CD4-positive, alpha-beta T cell (primary cell): ENCODE measurements around the gene TEX52. TPM values are rescaled to one million over a fixed set of nuclear protein-coding genes. Genes with fewer than 3 reads are reported as not detected.
A peak's percentile ranks its signal among the peaks of the same experiment; 100 is the strongest.

ENCODE experiments used
- ATAC-seq: fragments of 200-7000 bp; cut with Tn5 transposase; one replicate; pipeline ENCODE4 v1.10.0; 2022; ENCODE audit warnings: mild to moderate bottlenecking; ENCODE audit not compliant: poor library complexity
- CTCF ChIA-PET: fragments of 350-600 bp; sonication (Branson Sonifier 250); formaldehyde crosslinking; loops from one replicate; lab custom pipeline; 2021; ENCODE audit warnings: antibody characterized with exemption, inconsistent platforms; lab: Charles Lee
- POLR2A ChIA-PET: fragments of 350-600 bp; sonication (Branson Sonifier 250); formaldehyde crosslinking; loops from one replicate; lab custom pipeline; 2021; ENCODE audit warnings: antibody characterized with exemption, inconsistent platforms; lab: Charles Lee
- DNase-seq, 14 experiments: peaks; one replicate each; pipeline ENCODE4 v3.0.0-alpha.2; 2013 to 2020; ENCODE audit warnings: mixed read lengths in 2 of 14
- H3K27ac ChIP-seq, 2 donors: one replicate each; pipeline versions ENCODE4 v1.5.1 to v1.7.0; 2013; ENCODE audit warnings: low read length in 2 of 2, low read depth in 1 of 2, mild to moderate bottlenecking in 1 of 2
- H3K27me3 ChIP-seq, 2 experiments: 1 replicate in 1 of 2; 2 replicates in 1 of 2; pipeline versions ENCODE4 v1.6.1 to v1.7.0; 2013; ENCODE audit warnings: low read length in 2 of 2, control low read depth in 1 of 2, mild to moderate bottlenecking in 1 of 2, moderate library complexity in 1 of 2; ENCODE audit not compliant: insufficient read depth in 2 of 2, control insufficient read depth in 1 of 2
- H3K36me3 ChIP-seq: one replicate; pipeline ENCODE4 v1.6.1; 2013; ENCODE audit warnings: low read length, control low read depth; ENCODE audit not compliant: insufficient read depth
- H3K4me1 ChIP-seq: one replicate; pipeline ENCODE4 v1.6.1; 2013; ENCODE audit warnings: low read length, control low read depth; ENCODE audit not compliant: insufficient read depth
- H3K4me3 ChIP-seq: one replicate; pipeline ENCODE4 v1.5.1; 2013; ENCODE audit warnings: mild to moderate bottlenecking, low read length, moderate library complexity
- H3K9me3 ChIP-seq, 2 experiments: 1 replicate in 1 of 2; 2 replicates in 1 of 2; pipeline versions ENCODE4 v1.6.1 to v1.7.0; 2013; ENCODE audit warnings: low read length in 2 of 2, mild to moderate bottlenecking in 2 of 2, control low read depth in 1 of 2, moderate library complexity in 1 of 2; ENCODE audit not compliant: control insufficient read depth in 1 of 2, insufficient read depth in 1 of 2
- H3K27ac Mint-ChIP-seq: one replicate; pipeline ENCODE4 v1.8.0; 2020; ENCODE audit warnings: mixed read lengths
- H3K27me3 Mint-ChIP-seq: one replicate; pipeline ENCODE4 v1.8.0; 2021; ENCODE audit warnings: mixed read lengths
- H3K36me3 Mint-ChIP-seq: one replicate; pipeline ENCODE4 v1.8.0; 2021; ENCODE audit warnings: low read depth, mixed read lengths
- H3K4me1 Mint-ChIP-seq: one replicate; pipeline ENCODE4 v1.8.0; 2021; ENCODE audit warnings: low read depth, mixed read lengths
- H3K4me3 Mint-ChIP-seq: one replicate; pipeline ENCODE4 v1.8.0; 2020; ENCODE audit warnings: mild to moderate bottlenecking, mixed read lengths
- H3K9me3 Mint-ChIP-seq: one replicate; pipeline ENCODE4 v1.8.0; 2020; ENCODE audit warnings: mixed read lengths
- CTCF ChIP-seq: fragments of 200-600 bp; IDR thresholded peaks from one replicate; pipeline ENCODE4 v1.8.0; 2022; ENCODE audit warnings: antibody characterized with exemption, mild to moderate bottlenecking
- intact Hi-C, 2 experiments: fragments of 100-400 bp; cut with DNase I in 1 of 2; cut with micrococcal nuclease in 1 of 2; formaldehyde crosslinking; loops; one replicate each; pipeline versions ENCODE4 v1.15.1 to v1.9.0; 2023 to 2025; cut with DNase I, micrococcal nuclease
- total RNA-seq, 174 experiments: library from RNA in 2 of 174; stranded (reverse) in 2 of 174; gene quantifications; one replicate each; pipeline ENCODE4 v1.2.3 and lab custom pipeline; 2021 to 2026

The TEX52 gene
- total RNA-seq, 2 experiments from 2014 or later: not detected

DNA sequence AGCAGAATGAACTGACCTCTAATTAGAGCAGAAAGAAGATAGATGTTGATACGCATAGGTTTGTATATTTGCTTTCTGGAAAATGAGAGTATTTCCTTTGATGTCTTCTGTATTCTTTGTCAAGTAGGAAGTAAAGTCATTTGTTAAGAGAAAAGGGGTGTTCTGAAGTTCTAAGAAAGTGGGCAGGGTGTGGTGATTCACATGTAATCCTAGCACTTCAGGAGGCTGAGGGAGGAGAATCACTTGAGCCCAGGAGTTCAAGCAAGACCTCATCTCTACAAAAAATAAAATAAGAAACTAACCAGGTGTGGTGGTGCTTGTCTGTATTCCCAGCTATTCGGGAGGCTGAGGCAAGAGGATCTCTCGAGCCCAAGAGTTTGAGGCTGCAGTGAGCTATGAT lies 23.0 kb upstream of the TEX52 start:
- DNase-seq (no peak), ATAC-seq (no peak)
- H3K27ac Mint-ChIP-seq: peak overlapping the region; percentile 59
- no peak for TF ChIP-seq CTCF
- no peak overlapping the region for H3K4me3 Mint-ChIP-seq
- CTCF ChIA-PET: no interaction called here
- Histone ChIP-seq H3K27me3 (no peaks in the 10 kb centered on the region), H3K36me3 (peaks cover 5% of the 10 kb centered on the region), H3K4me1 (peaks cover 39% of the 10 kb centered on the region), H3K4me3 (no peak overlapping the region), H3K27ac (no peak overlapping the region), H3K9me3 (no peaks in the 10 kb centered on the region)
- no peaks in the 10 kb centered on the region for H3K9me3 Mint-ChIP-seq
- peaks cover 31% of the 10 kb centered on the region for H3K36me3 Mint-ChIP-seq
- intact Hi-C loops: loop anchor here in 1 of 2 experiments (5.0 kb wide), 2 partner anchors 88 to 197 kb away; partner anchors contain the start of genes FKBP4 and TSPAN9
- POLR2A ChIA-PET: interaction anchor here (5.0 kb wide), 1 partner anchor 9 kb away, joined by 77 read pairs; the partner anchor contains the start of gene TULP3
- no peaks in the 10 kb centered on the region for H3K27me3 Mint-ChIP-seq
- H3K4me1 Mint-ChIP-seq: peaks cover 35% of the 10 kb centered on the region

DNA sequence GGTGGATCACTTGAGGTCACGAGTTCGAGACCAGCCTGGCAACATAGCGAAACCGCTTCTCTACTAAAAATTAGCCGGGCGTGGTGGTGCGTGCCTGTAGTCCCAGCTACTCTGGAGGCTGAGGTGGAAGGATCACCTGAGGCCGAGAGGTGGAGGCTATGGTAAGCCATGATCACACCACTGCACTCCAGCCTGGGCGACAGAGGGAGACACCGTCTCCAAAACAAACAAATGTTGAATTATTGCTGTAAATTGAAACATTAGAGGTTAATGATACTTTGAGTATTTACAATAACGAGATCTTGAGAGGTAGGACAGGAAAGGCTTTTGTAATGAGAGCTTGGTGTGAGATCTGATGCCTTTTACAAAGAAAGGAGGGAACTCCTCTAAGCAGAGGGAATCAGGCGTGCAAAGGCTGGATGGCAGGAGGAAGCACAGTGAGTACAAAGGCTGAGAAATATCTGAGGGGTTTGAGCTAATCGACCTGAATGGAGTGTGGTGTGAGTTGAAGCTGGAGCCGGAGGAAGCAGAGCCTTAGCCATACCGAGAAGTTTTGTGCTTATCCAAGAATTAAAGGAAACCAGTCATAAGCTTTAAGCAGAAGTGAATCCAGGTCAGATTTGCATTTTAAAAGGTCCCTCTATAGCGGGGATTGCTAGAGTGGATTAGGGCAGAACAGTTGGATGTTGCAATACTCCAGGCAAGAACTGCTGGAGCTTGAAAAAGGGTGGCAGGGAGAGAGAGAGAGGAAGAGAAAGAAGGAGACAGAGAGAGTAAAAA lies 21.3 kb upstream of the TEX52 start:
- intact Hi-C loops: loop anchor here in 1 of 2 experiments (1.0 to 5.0 kb wide), 4 partner anchors 12 to 199 kb away; partner anchors contain the start of genes FKBP4, ITFG2, TSPAN9 and TULP3
- Mint-ChIP-seq H3K27me3 (no peaks in the 10 kb centered on the region), H3K9me3 (no peaks in the 10 kb centered on the region), H3K36me3 (peaks cover 25% of the 10 kb centered on the region), H3K27ac (peak overlapping the region; percentile 99), H3K4me1 (peaks cover 30% of the 10 kb centered on the region), H3K4me3 (peak overlapping the region; percentile 97)
- DNase-seq (peak in 4 of 14 experiments; percentile 6 to 36 (median 20)), ATAC-seq (no peak)
- ChIA-PET CTCF (interaction anchor here (0.8 to 1.0 kb wide), 3 partner anchors 10 to 12 kb away, joined by 3 read pairs; partner anchors contain the start of gene TULP3), POLR2A (interaction anchor here (0.9 to 5.0 kb wide), 6 partner anchors 10 to 1771 kb away, joined by 3 to 77 read pairs (median 5); partner anchors contain the start of genes AKAP3, FKBP4, NDUFA9 and TULP3)
- Histone ChIP-seq H3K4me1 (peaks cover 39% of the 10 kb centered on the region), H3K27ac (peak overlapping the region; percentile 81 to 86), H3K4me3 (peak overlapping the region; percentile 80), H3K9me3 (no peaks in the 10 kb centered on the region), H3K27me3 (no peaks in the 10 kb centered on the region), H3K36me3 (peaks cover 5% of the 10 kb centered on the region)
- no peak for TF ChIP-seq CTCF

GRCh38 chr12:2877047-2877952 lies 20.5 kb upstream of the TEX52 start, which contains the start of the genes FOXM1 and RHNO1:
Gene FOXM1, minus strand, starts transcription at chr12:2877174. Its CDS starts 2,696 bp downstream, at chr12:2874478.
Gene RHNO1, plus strand, starts transcription at chr12:2877223. Its CDS starts 8,144 bp downstream, at chr12:2885367.
- peak within 1 kb of the TSS; percentile 99 for H3K27ac Mint-ChIP-seq
- peaks cover 30% of the 10 kb centered on the region for H3K4me1 Mint-ChIP-seq
- H3K4me1 ChIP-seq: peaks cover 39% of the 10 kb centered on the region
- peak within 1 kb of the TSS; percentile 80 for H3K4me3 ChIP-seq
- TF ChIP-seq CTCF: no peak
- ChIA-PET POLR2A (interaction anchor here (0.8 to 5.0 kb wide), 9 partner anchors 11 to 1772 kb away, joined by 3 to 77 read pairs (median 4); partner anchors contain the start of genes AKAP3, FKBP4, NDUFA9 and TULP3), CTCF (interaction anchor here (0.8 kb wide), 1 partner anchor 13 kb away, joined by 3 read pairs; the partner anchor contains the start of gene TULP3)
- peaks cover 25% of the 10 kb centered on the region for H3K36me3 Mint-ChIP-seq
- peak within 1 kb of the TSS; percentile 97 for H3K4me3 Mint-ChIP-seq
- H3K27ac ChIP-seq: peak within 1 kb of the TSS; percentile 81 to 86
- DNase-seq: peak; percentile 75 to 92 (median 84)
- peak; percentile 80 for ATAC-seq
- peaks cover 5% of the 10 kb centered on the region for H3K36me3 ChIP-seq
- no peaks in the 10 kb centered on the region for H3K27me3 Mint-ChIP-seq
- no peaks in the 10 kb centered on the region for H3K9me3 ChIP-seq
- H3K27me3 ChIP-seq: no peaks in the 10 kb centered on the region
- H3K9me3 Mint-ChIP-seq: no peaks in the 10 kb centered on the region
- intact Hi-C loops: loop anchor here in 1 of 2 experiments (1.0 to 5.0 kb wide), 4 partner anchors 13 to 200 kb away; partner anchors contain the start of genes FKBP4, ITFG2, TSPAN9 and TULP3
